ENCODE results near the gene ISCA2.

Gene ISCA2

DNA sequence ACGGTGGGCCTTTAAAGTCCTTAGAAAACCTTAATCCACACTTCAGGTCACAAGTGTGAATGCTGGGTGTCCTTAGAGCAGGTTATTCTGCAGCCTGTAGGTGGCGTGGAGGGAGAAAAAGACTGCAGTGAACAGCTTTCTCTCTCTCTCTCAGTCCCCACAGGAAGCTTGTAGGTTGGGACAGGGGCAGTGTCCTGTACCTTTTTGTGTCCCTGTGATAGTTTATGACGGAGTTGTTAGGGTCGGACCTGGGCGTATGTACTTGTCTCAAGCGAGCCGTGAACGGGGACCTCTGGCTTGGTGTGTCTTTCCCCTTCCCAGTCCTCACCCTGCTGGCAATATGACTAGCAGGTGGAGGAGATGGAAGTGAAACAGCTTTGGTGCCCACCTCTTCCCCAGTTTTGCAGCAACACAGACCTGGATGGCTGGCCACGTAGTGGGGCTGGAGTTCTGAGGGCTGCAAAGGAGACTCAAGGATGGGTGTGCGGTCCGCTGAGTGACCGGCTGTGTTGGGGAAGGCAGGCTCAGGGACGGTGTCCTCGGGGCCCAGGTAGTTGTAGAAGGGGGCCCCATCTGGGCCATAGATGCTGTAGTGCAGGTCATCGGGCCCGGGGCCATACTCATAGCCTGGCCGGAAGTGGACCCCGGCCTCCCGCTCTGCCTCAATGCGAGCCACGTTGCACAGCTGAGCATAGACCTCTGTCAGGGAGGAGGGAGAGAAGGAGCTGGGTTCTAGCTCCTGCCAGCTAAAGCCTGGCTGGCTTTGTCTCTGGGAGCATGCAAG lies 8.9 kb downstream of the ISCA2 start:
- Histone ChIP-seq H3K4me1 (ENCODE audit: control extremely low read depth in 1 of 4, control insufficient read depth in 4 of 4, insufficient read depth in 4 of 4, low read length in 3 of 4) (peaks cover 0 to 3% (median under 1%) of the 10 kb centered on the region in 4 experiments), H3K27me3 (replicated peaks in 2 of 5; ENCODE audit: control insufficient read depth in 4 of 5, insufficient read depth in 5 of 5, low read length in 4 of 5) (no peaks in the 10 kb centered on the region), H3K27ac (ENCODE audit: insufficient read depth in 1 of 2, low read depth in 1 of 2, low read length in 2 of 2, poor library complexity in 1 of 2, severe bottlenecking in 2 of 2) (no peak overlapping the region), H3K36me3 (ENCODE audit: control insufficient read depth in 4 of 4, insufficient read depth in 4 of 4, low read length in 3 of 4) (no peaks in the 10 kb centered on the region), H3K9me3 (ENCODE audit: control extremely low read depth in 1 of 5, control insufficient read depth in 4 of 5, insufficient read depth in 2 of 5, low read depth in 1 of 5, low read length in 4 of 5) (no peaks in the 10 kb centered on the region), H3K4me3 (ENCODE audit: control insufficient read depth in 1 of 7, extremely low read depth in 1 of 7, insufficient read depth in 4 of 7, low read depth in 2 of 7, low read length in 6 of 7) (no peak overlapping the region)
- POLR2A ChIA-PET, result no interaction called here
- 99% methylated on average over 9 of the region's 21 CpGs for WGBS (ENCODE audit: insufficient coverage)
- DNase-seq, result peak; percentile 25 to 54 (median 49)
- CTCF ChIA-PET, result interaction anchor here (0.6 to 2.6 kb wide), 8 partner anchors 10 to 286 kb away, joined by 3 to 7 read pairs (median 4); no protein-coding TSS in a partner anchor

DNA sequence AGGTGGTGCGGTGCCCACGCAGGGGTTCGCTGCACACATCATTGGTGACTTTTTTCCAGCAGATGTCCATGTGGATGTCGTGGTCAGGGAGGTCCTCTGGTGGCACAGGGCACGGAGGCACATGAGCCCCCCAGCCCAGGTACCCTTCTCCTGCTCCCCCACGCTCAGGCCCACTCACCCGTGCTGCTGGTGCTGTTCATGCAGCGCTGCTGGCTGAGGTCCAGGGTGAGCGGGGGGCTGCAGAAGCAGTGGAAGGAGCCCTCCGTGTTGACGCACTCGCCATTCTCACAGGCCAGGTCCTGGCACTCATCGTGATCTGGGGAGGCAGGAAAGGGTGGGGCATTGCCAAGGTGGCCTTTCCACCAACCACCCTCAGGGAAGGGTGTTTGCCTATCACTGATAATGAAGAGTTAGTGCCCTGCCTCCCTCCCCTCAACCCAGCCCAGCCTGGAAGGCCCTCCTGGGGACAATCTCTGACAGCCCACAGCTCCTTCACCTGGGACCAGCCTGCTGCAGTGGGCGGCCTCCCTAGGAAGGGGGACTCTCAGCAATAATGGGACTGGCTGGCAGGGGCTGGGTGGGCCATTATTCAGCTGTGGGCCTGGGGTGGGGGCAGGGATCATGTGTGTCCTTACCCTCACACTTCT lies 9.8 kb downstream of the ISCA2 start:
- 91% methylated on average over 10 of the region's 14 CpGs for WGBS (ENCODE audit: insufficient coverage)
- Histone ChIP-seq H3K4me1 (ENCODE audit: control extremely low read depth in 1 of 4, control insufficient read depth in 4 of 4, insufficient read depth in 4 of 4, low read length in 3 of 4) (peaks cover 0 to 3% (median under 1%) of the 10 kb centered on the region in 4 experiments), H3K27me3 (replicated peaks in 2 of 5; ENCODE audit: control insufficient read depth in 4 of 5, insufficient read depth in 5 of 5, low read length in 4 of 5) (no peaks in the 10 kb centered on the region), H3K4me3 (ENCODE audit: control insufficient read depth in 1 of 7, extremely low read depth in 1 of 7, insufficient read depth in 4 of 7, low read depth in 2 of 7, low read length in 6 of 7) (no peak overlapping the region), H3K36me3 (ENCODE audit: control insufficient read depth in 4 of 4, insufficient read depth in 4 of 4, low read length in 3 of 4) (no peaks in the 10 kb centered on the region), H3K27ac (ENCODE audit: insufficient read depth in 1 of 2, low read depth in 1 of 2, low read length in 2 of 2, poor library complexity in 1 of 2, severe bottlenecking in 2 of 2) (no peak overlapping the region), H3K9me3 (ENCODE audit: control extremely low read depth in 1 of 5, control insufficient read depth in 4 of 5, insufficient read depth in 2 of 5, low read depth in 1 of 5, low read length in 4 of 5) (no peaks in the 10 kb centered on the region)
- peak in 1 of 3 donors; percentile 58 for DNase-seq
- ChIA-PET POLR2A (interaction anchor here (0.6 kb wide), 1 partner anchor 360 kb away, joined by 3 read pairs; no protein-coding TSS in a partner anchor), CTCF (interaction anchor here (1.1 to 2.6 kb wide), 4 partner anchors 9 to 106 kb away, joined by 3 to 7 read pairs (median 6); no protein-coding TSS in a partner anchor)

DNA sequence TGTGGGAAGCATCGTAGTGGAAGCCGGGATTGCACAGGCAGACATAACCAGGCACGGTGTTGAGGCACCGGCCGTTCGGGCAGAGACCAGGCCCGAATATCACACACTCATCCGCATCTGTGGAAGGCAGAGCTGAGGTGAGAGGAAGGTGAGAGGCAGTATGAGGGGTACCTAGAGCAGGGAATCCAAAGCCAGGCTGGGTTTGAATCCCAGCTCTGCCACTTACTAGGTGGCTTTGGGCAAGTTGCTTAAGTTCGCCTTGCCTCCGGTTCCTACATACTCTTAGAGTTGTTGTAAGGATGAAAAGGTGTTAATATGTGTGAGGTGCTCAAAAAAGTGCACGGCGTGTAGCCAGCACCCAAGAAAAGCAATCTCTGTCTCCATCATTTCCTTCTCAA lies 10.4 kb downstream of the ISCA2 start:
- WGBS (ENCODE audit: insufficient coverage), result 97% methylated on average over 9 of the region's 12 CpGs
- no peak overlapping the region for H3K27ac ChIP-seq (ENCODE audit: insufficient read depth in 1 of 2, low read depth in 1 of 2, low read length in 2 of 2, poor library complexity in 1 of 2, severe bottlenecking in 2 of 2)
- no peak overlapping the region for H3K4me3 ChIP-seq (ENCODE audit: control insufficient read depth in 1 of 7, extremely low read depth in 1 of 7, insufficient read depth in 4 of 7, low read depth in 2 of 7, low read length in 6 of 7)
- CTCF ChIA-PET, result interaction anchor here (1.8 to 2.6 kb wide), 2 partner anchors 8 to 105 kb away, joined by 4 to 7 read pairs; no protein-coding TSS in a partner anchor
- H3K9me3 ChIP-seq (ENCODE audit: control extremely low read depth in 1 of 5, control insufficient read depth in 4 of 5, insufficient read depth in 2 of 5, low read depth in 1 of 5, low read length in 4 of 5), result no peaks in the 10 kb centered on the region
- no peak for DNase-seq
- no peaks in the 10 kb centered on the region for H3K27me3 ChIP-seq (replicated peaks in 2 of 5; ENCODE audit: control insufficient read depth in 4 of 5, insufficient read depth in 5 of 5, low read length in 4 of 5)
- H3K4me1 ChIP-seq (ENCODE audit: control extremely low read depth in 1 of 4, control insufficient read depth in 4 of 4, insufficient read depth in 4 of 4, low read length in 3 of 4), result peaks cover 0 to 4% (median 1%) of the 10 kb centered on the region in 4 experiments
- POLR2A ChIA-PET, result no interaction called here
- H3K36me3 ChIP-seq (ENCODE audit: control insufficient read depth in 4 of 4, insufficient read depth in 4 of 4, low read length in 3 of 4), result no peaks in the 10 kb centered on the region

DNA sequence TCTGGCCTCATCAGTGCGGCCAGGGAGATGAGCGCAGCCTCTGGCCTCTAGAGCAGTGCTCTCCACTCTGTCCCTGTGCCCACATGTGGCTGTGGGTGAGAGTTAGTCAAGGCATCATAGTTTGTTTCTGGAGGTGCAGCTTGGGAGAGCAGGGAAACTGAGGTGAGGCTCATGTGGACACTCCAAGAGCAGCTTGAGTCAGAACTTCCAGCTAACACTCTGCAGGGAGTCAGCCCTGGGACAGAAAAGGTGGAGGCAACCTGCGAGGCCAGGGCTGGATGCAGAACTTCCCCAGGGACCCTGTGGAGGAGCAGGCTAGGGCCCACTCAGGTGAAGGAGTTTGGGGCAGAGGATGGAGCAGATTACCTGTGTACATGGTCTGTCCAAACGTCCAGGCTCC lies 10.8 kb downstream of the ISCA2 start:
- no peak overlapping the region for H3K27ac ChIP-seq (ENCODE audit: insufficient read depth in 1 of 2, low read depth in 1 of 2, low read length in 2 of 2, poor library complexity in 1 of 2, severe bottlenecking in 2 of 2)
- no peak overlapping the region for H3K4me3 ChIP-seq (ENCODE audit: control insufficient read depth in 1 of 7, extremely low read depth in 1 of 7, insufficient read depth in 4 of 7, low read depth in 2 of 7, low read length in 6 of 7)
- ChIA-PET POLR2A (no interaction called here), CTCF (interaction anchor here (0.6 to 1.8 kb wide), 4 partner anchors 14 to 105 kb away, joined by 3 to 4 read pairs (median 3); no protein-coding TSS in a partner anchor)
- peaks cover 0 to 4% (median 1%) of the 10 kb centered on the region in 4 experiments for H3K4me1 ChIP-seq (ENCODE audit: control extremely low read depth in 1 of 4, control insufficient read depth in 4 of 4, insufficient read depth in 4 of 4, low read length in 3 of 4)
- no peak for DNase-seq
- H3K36me3 ChIP-seq (ENCODE audit: control insufficient read depth in 4 of 4, insufficient read depth in 4 of 4, low read length in 3 of 4), result no peaks in the 10 kb centered on the region
- no peaks in the 10 kb centered on the region for H3K9me3 ChIP-seq (ENCODE audit: control extremely low read depth in 1 of 5, control insufficient read depth in 4 of 5, insufficient read depth in 2 of 5, low read depth in 1 of 5, low read length in 4 of 5)
- H3K27me3 ChIP-seq (replicated peaks in 2 of 5; ENCODE audit: control insufficient read depth in 4 of 5, insufficient read depth in 5 of 5, low read length in 4 of 5), result no peaks in the 10 kb centered on the region
- 96% methylated on average over 3 of the region's 4 CpGs for WGBS (ENCODE audit: insufficient coverage)

DNA sequence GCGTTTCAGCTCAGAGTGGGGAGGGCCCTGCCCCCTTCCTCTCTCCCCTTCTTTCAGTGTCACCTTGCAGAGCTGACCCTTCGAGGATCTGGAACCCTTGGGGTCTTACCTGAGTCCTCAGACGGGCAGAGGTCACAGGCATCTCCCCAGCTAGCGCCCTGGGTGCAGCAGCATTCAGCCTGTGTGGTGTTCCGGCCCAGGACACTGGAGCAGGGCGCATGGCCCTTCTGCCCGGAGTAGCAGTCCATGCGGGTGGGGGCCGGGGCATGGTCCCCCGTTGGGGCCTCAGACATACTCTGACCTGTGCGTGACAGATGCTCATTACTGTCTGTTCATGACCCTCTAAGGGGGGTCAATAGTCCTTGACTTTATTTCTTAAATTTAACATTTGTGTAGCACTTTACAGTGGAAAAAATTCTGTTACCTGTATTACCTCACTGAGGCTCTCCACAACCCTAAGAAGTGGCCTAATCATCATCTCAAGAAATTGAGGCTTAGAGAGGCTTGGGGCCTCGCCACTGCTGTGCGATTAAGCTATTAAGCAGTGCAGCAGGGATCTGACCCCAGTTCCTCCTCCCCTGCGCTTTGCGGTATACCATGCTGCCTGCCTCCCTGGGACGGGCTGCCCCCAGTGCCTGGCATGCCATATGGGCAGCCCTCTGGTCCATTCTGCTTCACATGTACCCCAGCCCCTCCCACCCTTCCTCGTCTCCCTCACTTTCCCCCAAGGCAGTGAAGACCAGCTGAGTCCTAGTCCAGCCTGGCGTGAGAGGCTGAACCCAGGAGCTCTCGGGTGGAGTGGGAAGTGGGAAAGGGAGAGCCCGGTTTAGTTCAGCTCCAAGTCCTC lies 11.5 kb downstream of the ISCA2 start:
- H3K9me3 ChIP-seq (ENCODE audit: control extremely low read depth in 1 of 5, control insufficient read depth in 4 of 5, insufficient read depth in 2 of 5, low read depth in 1 of 5, low read length in 4 of 5), result no peaks in the 10 kb centered on the region
- no peak overlapping the region for H3K27ac ChIP-seq (ENCODE audit: insufficient read depth in 1 of 2, low read depth in 1 of 2, low read length in 2 of 2, poor library complexity in 1 of 2, severe bottlenecking in 2 of 2)
- H3K27me3 ChIP-seq (replicated peaks in 2 of 5; ENCODE audit: control insufficient read depth in 4 of 5, insufficient read depth in 5 of 5, low read length in 4 of 5), result no peaks in the 10 kb centered on the region
- ChIA-PET POLR2A (no interaction called here), CTCF (interaction anchor here (0.6 to 1.8 kb wide), 5 partner anchors 13 to 140 kb away, joined by 3 to 4 read pairs (median 3); no protein-coding TSS in a partner anchor)
- H3K4me3 ChIP-seq (ENCODE audit: control insufficient read depth in 1 of 7, extremely low read depth in 1 of 7, insufficient read depth in 4 of 7, low read depth in 2 of 7, low read length in 6 of 7), result no peak overlapping the region
- WGBS (ENCODE audit: insufficient coverage), result 98% methylated on average over 15 of the region's 20 CpGs
- no peaks in the 10 kb centered on the region for H3K36me3 ChIP-seq (ENCODE audit: control insufficient read depth in 4 of 4, insufficient read depth in 4 of 4, low read length in 3 of 4)
- H3K4me1 ChIP-seq (ENCODE audit: control extremely low read depth in 1 of 4, control insufficient read depth in 4 of 4, insufficient read depth in 4 of 4, low read length in 3 of 4), result peaks cover 0 to 4% (median 1%) of the 10 kb centered on the region in 4 experiments
- DNase-seq, result no peak

DNA sequence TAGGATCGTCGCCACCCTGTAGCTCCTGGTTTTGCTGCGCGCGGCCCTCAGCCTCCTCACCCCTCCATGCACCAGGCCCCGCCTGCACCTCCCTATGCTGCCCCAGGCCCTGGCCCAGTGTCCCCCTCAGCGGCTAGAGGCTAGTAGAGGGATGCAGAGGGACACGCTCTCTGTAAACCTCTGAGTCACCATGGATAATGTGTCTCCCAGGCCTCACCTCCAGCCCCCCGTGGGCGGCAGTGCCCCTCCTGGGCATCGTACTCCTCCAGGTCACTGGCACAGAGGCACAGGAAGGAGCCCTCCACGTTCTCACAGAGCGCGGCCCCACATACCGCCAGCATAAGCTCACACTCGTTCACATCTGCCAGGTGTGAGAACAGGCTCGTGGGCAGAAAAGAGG lies 12.3 kb downstream of the ISCA2 start:
- ChIA-PET CTCF (interaction anchor here (1.1 kb wide), 1 partner anchor 140 kb away, joined by 3 read pairs; no protein-coding TSS in a partner anchor), POLR2A (no interaction called here)
- no peak overlapping the region for H3K4me3 ChIP-seq (ENCODE audit: control insufficient read depth in 1 of 7, extremely low read depth in 1 of 7, insufficient read depth in 4 of 7, low read depth in 2 of 7, low read length in 6 of 7)
- no peaks in the 10 kb centered on the region for H3K36me3 ChIP-seq (ENCODE audit: control insufficient read depth in 4 of 4, insufficient read depth in 4 of 4, low read length in 3 of 4)
- peaks cover 0 to 4% (median 1%) of the 10 kb centered on the region in 4 experiments for H3K4me1 ChIP-seq (ENCODE audit: control extremely low read depth in 1 of 4, control insufficient read depth in 4 of 4, insufficient read depth in 4 of 4, low read length in 3 of 4)
- H3K27ac ChIP-seq (ENCODE audit: insufficient read depth in 1 of 2, low read depth in 1 of 2, low read length in 2 of 2, poor library complexity in 1 of 2, severe bottlenecking in 2 of 2), result no peak overlapping the region
- DNase-seq, result no peak
- 95% methylated on average over 13 of the region's 17 CpGs for WGBS (ENCODE audit: insufficient coverage)
- no peaks in the 10 kb centered on the region for H3K9me3 ChIP-seq (ENCODE audit: control extremely low read depth in 1 of 5, control insufficient read depth in 4 of 5, insufficient read depth in 2 of 5, low read depth in 1 of 5, low read length in 4 of 5)
- H3K27me3 ChIP-seq (replicated peaks in 2 of 5; ENCODE audit: control insufficient read depth in 4 of 5, insufficient read depth in 5 of 5, low read length in 4 of 5), result no peaks in the 10 kb centered on the region

All from common myeloid progenitor, CD34-positive (primary cell).